SKM-1 treated with dmso at 0.1 percent for 144 hours (cell line): ENCODE data around the gene CDH8.
"Not testable (repeated sequence)": the region's sequence is repeated elsewhere in the genome, so short reads cannot be mapped to it uniquely, and the experiment has no call there.

Source experiments
- DNase-seq: peaks from one replicate; lab custom pipeline; 2025; ENCODE audit not compliant: unreplicated experiment; lab: John Stamatoyannopoulos, UW

The CDH8 gene

DNA sequence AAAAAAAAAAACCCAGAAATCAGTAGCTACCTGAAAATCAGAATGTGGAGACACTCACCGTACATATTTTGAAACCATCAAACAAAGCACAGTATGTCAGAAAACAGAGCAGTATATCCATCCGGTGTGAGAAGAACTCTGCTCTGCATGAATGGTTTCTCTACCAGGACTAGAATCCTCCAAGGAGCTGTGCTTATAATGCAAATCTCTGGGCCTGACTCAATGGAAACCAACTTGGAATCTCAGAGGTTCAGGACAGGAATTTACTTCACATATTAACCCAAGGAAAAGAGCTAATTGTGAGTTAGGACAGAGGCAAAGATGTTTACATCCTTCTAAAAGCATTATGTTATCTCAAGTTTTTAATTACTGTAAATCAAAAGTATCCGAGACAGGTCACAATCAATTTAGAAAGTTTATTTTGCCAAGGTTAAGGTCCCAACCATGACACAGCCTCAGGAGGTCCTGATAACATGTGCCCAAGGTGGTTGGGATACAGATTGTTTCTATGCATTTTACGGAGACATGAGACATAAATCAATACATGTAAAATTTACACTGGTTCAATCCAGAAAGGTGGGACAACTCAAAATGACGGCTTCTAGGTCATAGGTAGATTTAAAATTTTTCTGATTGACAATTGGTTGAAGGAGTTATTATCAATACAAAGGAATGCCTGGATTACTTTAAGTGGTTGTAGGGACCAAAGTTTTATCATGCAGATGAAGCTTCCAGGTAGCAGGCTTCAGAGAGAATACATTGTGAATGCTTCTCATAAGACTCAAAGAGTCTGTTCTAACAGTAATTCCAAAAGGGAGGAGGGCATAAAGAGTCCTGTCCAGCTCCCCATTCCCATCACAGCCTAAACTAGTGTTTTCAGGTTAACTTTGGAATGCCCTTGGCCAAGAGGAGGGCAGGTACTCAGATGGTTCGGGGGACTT lies 164.1 kb downstream of the CDH8 start:
- DNase-seq = no peak

DNA sequence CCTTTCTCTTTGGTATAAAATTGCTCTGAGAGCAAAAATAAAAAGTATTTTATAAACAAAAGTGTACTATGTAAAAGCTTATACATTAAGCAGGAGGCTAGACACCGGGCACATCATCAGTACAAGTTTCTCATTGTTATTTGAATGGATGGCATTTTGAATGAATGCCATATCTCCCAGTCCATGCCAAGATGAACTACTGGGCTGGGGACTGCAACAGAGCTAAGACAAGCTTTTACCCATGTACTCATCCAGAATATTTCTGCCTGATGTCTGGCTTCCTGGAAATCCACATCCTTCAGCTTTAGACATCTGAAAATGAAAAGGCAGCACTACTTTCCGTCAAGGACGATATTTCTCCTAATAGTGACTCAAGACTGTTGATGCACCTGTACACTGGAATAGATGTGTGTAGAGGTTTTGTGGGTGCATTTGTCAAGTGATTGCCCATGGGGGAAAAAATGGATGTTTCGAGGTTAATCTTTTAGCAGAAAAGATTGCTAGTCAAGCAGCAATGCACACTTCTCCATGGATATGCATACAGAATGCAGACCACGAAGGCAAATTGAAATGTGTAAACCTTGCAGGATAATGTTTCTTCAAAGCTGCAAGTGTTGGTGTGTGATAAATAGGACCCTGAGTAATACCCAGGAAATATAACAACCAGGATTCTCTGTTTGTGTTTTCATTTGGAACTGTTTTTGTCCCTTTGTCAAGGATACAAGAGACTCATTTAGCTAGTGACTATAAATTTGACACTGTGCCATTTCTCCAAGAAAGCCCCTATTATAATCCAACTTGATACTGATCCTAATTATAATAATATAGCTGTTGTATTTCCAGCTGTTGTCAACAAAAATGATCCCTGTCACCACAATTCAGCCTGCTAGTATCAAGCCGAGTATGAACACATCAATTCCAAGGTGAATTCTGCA lies 173.8 kb downstream of the CDH8 start:
- no peak for DNase-seq

- DNase-seq = no peak
These were observed 177.2 kb downstream of the CDH8 start for GRCh38 chr16:61858988-61859387.

GRCh38 chr16:61842666-61843065 lies 193.6 kb downstream of the CDH8 start:
- no peak for DNase-seq

DNA sequence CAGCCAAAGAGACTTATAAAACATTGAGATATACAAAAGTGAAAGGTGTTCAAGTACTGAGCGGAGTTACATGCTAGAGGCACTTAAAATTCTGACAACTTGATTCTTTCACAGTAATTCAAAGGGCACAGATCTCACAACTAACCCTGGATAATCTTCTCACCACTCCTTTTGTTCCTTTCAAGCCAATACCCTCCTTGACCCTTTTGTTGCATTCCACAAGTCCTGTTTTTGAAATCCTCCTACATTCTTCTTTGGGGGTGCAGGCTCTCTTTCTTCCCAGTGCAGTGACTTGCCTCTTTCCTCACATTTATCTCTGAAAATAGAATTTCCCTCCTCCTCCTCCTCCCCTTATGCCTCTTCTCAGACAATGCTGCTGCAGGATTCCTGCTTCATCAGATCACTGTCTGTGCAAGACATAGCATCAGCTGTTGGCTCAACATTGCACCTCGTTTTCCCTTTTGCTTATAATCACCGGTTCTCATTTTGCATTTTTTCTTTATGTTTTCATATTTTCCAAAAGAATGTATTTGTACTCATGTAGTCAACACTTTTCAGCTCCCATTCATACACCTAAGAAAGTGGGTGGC lies 199.3 kb downstream of the CDH8 start:
- DNase-seq = no peak

DNA sequence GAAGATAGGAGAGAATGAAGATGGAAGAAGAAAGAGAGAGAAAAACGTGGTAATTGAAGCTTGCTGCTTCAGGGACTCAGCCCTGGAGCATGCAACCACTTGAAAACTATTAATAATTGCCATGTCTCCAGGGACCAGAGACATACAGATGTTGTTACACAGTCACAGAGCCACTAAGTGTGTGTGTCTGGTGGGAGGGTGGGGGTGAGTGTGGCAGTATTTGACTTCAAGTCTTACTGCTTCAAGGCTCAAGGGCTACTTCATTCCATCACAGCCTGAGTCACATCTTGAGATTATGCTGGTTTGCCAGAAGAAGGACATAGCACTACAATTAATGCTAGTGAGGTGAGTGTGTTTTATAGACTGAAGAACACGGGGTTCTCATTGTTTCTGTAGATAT lies 202.2 kb downstream of the CDH8 start:
- no peak for DNase-seq

GRCh38 chr16:61831351-61831917 lies 204.8 kb downstream of the CDH8 start:
- DNase-seq = no peak

- no peak for DNase-seq
These were observed 206.6 kb downstream of the CDH8 start for GRCh38 chr16:61829631-61830030.

- no peak for DNase-seq
These were observed 212.9 kb downstream of the CDH8 start for GRCh38 chr16:61823326-61823725.

- DNase-seq = no peak
These were observed 215.4 kb downstream of the CDH8 start for GRCh38 chr16:61820820-61821219.

GRCh38 chr16:61820398-61820797 lies 215.8 kb downstream of the CDH8 start:
- no peak for DNase-seq

GRCh38 chr16:61818850-61819249 lies 217.4 kb downstream of the CDH8 start:
- DNase-seq = no peak

DNA sequence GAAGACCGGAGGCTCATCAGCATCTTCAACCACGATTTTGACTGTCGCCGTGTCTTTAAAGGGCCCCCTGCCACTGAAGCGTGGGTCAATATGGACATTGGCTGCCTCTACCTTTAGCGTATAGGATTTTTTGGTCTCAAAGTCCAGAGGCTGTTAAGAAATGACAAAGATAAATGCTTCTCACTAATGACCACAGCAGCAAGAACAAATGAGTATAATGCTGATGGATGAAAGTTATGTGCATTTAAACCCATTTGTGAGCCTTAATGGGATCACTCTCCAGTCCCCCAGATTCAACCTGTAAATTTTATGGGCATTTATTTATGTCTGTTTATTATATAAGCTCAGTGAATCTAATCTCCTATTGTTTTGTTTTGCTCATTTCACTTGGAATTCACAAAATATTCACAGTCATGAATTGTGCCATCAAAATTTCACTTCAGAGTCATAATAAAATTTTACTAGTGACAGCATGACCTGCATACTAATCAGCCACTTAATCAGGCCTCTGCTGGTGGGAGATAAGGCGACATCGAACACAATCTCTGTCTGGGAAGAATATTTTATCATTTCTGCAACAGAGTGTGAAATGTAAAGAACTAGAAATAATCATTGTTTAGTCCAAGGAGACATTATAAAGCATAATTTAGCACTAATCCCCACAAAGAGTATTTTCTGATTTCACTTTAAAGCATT lies 218.5 kb downstream of the CDH8 start:
- no peak for DNase-seq

DNA sequence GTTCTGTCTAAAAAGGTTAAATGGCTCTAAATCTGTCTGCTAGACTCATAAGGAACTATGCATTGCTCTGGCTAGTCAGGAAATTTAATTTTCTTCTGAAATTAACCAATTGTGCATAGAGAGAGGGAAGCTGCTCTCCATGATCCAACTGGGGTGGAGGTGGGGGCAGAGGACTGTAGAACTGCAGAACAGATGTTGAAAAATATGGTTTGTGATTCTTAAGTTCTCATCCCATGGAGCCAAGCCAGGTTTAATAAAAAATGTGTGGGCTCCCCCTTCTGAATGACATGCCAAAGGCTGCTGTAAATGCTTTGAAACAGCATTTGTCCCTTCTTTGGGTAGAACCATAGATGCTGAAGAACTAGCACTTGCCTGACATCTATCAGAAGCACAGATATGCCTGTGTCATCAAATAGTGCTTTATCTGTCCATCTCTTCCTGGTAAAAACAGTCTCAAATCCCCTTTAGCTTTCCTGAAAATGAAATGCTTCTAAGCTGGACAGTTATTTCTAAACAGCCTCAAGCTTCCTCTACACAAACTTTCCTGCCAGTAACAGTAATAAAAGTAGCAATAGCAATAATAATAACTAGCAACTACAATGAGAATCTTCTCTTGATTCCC lies 221.4 kb downstream of the CDH8 start:
- DNase-seq = no peak

- no peak for DNase-seq
These were observed 222.9 kb downstream of the CDH8 start for GRCh38 chr16:61813339-61813738.

GRCh38 chr16:61812251-61812650 lies 224.0 kb downstream of the CDH8 start:
- no peak for DNase-seq

- no peak for DNase-seq
These were observed 228.7 kb downstream of the CDH8 start for GRCh38 chr16:61807551-61807950.

- DNase-seq = not testable (repeated sequence)
These were observed 235.0 kb downstream of the CDH8 start for GRCh38 chr16:61801217-61801616.

DNA sequence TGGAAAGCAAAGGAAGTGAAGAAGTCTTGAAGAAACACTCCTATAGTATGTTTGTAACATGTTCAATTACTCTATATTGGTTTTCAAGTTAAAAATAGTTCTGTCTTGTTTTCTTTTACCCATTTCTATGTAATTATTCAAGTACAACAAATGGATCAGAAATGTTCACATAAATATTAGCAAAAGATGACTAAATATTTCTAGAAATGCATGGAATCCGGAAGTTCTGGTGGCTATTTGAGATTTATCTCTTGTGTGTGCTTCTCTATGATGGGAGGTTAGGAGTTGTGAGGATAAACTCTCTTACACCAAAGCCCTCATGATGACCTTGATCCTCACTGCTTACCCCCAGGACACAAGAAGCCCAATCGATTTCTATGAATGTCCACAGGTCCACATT lies 237.5 kb downstream of the CDH8 start:
- no peak for DNase-seq

DNA sequence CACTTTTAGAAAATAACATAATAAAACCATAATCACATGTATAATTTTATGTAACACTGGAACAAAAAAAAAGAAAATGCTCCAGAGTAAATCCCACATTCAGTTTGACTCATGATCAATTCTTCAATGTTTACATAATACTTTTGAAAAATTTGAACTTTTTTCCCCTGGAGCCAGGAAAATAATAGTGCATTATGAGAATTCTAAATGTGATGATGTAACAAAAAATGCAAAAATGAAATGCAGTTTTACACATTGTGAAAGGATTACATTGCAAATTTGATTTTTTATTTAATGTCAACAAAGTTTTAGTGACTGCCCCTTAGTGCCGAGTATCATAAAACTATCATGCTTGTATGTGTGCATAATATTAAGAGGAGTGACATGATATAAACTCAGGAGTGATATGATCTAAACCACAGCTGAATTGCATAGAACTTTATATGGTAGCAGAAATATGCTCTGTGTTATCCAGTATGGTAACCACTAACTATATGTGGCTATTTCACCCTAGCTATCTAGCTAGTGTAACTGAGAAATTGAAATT lies 238.2 kb downstream of the CDH8 start:
- no peak for DNase-seq
